Choroid plexus epithelial cell (primary cell): ENCODE data around the gene SYAP1.

ENCODE experiments used
- DNase-seq: peaks from one replicate; pipeline ENCODE4 v3.0.0-alpha.2; 2010; ENCODE audit warnings: low read depth
- H3K4me3 ChIP-seq: 2 replicates; pipeline ENCODE4 v1.5.1; 2011; ENCODE audit warnings: low read depth, mild to moderate bottlenecking, control low read depth, low read length, moderate library complexity
- TF ChIP-seq, protein P1 (sequence below): conservative IDR thresholded peaks from 2 replicates; pipeline ENCODE4 v1.5.1; 2011; ENCODE audit warnings: low read depth, mild to moderate bottlenecking, control low read depth, inconsistent platforms, low read length, moderate library complexity

SYAP1 gene

GRCh38 chrX:16786791-16787735 lies 67.7 kb downstream of the SYAP1 start:
- H3K4me3 ChIP-seq, result peak overlapping the region; percentile 77
- TF ChIP-seq, protein P1, sequence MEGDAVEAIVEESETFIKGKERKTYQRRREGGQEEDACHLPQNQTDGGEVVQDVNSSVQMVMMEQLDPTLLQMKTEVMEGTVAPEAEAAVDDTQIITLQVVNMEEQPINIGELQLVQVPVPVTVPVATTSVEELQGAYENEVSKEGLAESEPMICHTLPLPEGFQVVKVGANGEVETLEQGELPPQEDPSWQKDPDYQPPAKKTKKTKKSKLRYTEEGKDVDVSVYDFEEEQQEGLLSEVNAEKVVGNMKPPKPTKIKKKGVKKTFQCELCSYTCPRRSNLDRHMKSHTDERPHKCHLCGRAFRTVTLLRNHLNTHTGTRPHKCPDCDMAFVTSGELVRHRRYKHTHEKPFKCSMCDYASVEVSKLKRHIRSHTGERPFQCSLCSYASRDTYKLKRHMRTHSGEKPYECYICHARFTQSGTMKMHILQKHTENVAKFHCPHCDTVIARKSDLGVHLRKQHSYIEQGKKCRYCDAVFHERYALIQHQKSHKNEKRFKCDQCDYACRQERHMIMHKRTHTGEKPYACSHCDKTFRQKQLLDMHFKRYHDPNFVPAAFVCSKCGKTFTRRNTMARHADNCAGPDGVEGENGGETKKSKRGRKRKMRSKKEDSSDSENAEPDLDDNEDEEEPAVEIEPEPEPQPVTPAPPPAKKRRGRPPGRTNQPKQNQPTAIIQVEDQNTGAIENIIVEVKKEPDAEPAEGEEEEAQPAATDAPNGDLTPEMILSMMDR, result no peak
- DNase-seq, result no peak

DNA sequence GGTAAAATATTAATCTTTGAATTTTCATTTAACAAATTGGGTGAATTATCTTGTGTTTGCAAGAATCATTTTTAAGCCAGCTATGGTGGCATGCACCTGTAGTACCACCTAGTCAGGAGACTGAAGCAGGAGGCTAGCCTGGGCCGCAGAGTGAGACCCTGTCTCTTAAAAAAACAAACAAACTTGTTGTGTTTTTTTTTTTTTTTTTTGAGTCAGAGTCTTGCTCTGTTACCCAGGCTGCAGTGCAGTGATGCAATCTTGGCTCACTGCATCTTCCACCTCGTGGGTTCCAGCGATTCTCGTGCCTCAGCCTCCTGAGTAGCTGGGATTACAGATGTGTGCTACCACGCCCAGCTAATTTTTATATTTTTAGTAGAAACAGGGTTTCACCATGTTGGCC lies 69.1 kb downstream of the SYAP1 start:
- TF ChIP-seq, protein P1, result no peak
- DNase-seq, result peak; percentile 44
- no peak overlapping the region for H3K4me3 ChIP-seq

- TF ChIP-seq, protein P1, result no peak
- H3K4me3 ChIP-seq, result no peak overlapping the region
- DNase-seq, result no peak
Observed at GRCh38 chrX:16796298-16796697, 76.9 kb downstream of the SYAP1 start.

DNA sequence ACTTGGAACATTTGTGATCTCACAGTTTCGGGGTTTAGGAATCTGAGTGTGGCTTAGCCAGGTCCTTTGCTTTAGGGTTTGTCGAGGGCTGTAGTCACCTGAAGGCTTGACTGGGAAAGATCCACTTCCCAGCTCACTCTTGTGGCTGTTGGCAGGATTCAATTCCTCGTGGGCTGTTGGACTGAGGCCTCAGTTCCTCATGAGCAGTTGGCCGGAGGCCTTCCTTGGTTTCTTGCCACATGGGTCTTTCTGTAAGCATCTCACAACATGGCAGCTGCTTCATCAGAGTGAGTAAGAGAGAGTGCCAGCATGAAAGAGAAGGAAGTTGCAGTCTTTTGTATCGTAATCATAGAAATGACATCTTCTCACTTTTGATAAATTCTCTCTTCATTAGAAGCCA lies 77.9 kb downstream of the SYAP1 start:
- TF ChIP-seq, protein P1, result no peak
- no peak for DNase-seq
- no peak overlapping the region for H3K4me3 ChIP-seq

- no peak for DNase-seq
Observed at GRCh38 chrX:16797841-16798240, 78.4 kb downstream of the SYAP1 start.

GRCh38 chrX:16804923-16805464 lies 85.6 kb downstream of the SYAP1 start:
- H3K4me3 ChIP-seq, result no peak overlapping the region
- no peak for DNase-seq
- TF ChIP-seq, protein P1, result no peak

More at GRCh38 chrX:16797841-16798240, 78.4 kb downstream of the SYAP1 start:
- H3K4me3 ChIP-seq, result no peak overlapping the region
- TF ChIP-seq, protein P1, result no peak

DNA sequence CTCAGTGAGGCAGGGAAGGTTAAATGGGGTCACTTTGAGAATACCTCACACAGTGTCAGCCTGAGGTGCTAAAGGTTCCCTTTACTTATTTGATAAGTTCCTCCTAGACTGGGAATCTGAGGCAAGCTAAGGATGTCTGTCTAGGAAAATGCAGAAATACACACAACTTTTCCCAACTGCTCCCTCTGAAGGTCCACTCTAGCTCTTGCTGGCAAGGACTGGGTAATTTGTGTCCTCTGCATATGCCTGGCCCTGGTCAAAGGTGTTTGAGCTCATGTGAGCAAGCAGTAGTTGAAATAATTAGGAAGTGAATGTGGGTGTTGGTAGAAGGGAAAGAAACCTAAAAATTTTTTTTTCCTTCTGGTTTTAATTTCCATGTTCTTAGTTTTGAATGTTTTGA lies 88.1 kb downstream of the SYAP1 start:
- no peak for DNase-seq
- TF ChIP-seq, protein P1, result peak; percentile 19
- no peak overlapping the region for H3K4me3 ChIP-seq
